ENCODE data around the gene TCEAL5. TPM values are rescaled to one million over a fixed set of nuclear protein-coding genes. Genes with fewer than 3 reads are reported as not detected.
A peak's percentile ranks its signal among the peaks of the same experiment; 100 is the strongest.

Gene TCEAL5
- total RNA-seq, 4 donors from 2014 or later = not detected

- no peak overlapping the region for H3K27ac ChIP-seq
- no peak for TF ChIP-seq POLR2A (IDR thresholded peaks at IDR 0.05)
- no peak for TF ChIP-seq EP300 (IDR thresholded peaks at IDR 0.05)
- TF ChIP-seq CTCF (IDR thresholded peaks at IDR 0.05) = no peak
- H3K27me3 ChIP-seq = peaks cover 0 to 33% of the 10 kb centered on the region in 2 donors
- no peak for DNase-seq (ENCODE audit: low spot score in 2 of 2)
- H3K36me3 ChIP-seq = no peaks in the 10 kb centered on the region
- no peaks in the 10 kb centered on the region for H3K9me3 ChIP-seq
- no peak overlapping the region for H3K4me3 ChIP-seq
- no peaks in the 10 kb centered on the region for H3K4me1 ChIP-seq
These were observed 28.2 kb upstream of the TCEAL5 start for GRCh38 chrX:103304705-103305104.

- 80 to 89% methylated on average over 1 to 2 of the region's 2 CpGs for WGBS, 2 donors
- no peak for DNase-seq (ENCODE audit: low spot score in 2 of 2)
- Histone ChIP-seq H3K27me3 (no peaks in the 10 kb centered on the region), H3K27ac (no peak overlapping the region), H3K9me3 (no peaks in the 10 kb centered on the region), H3K4me3 (no peak overlapping the region), H3K36me3 (no peaks in the 10 kb centered on the region), H3K4me1 (no peaks in the 10 kb centered on the region)
- no peak for TF ChIP-seq CTCF (IDR thresholded peaks at IDR 0.05)
- no peak for TF ChIP-seq EP300 (IDR thresholded peaks at IDR 0.05)
- TF ChIP-seq POLR2A (IDR thresholded peaks at IDR 0.05) = no peak
These were observed 16.6 kb upstream of the TCEAL5 start for GRCh38 chrX:103293118-103293517.

GRCh38 chrX:103279624-103280023 lies 3.1 kb upstream of the TCEAL5 start:
- 61 to 83% methylated on average over 1 of the region's 1 CpG for WGBS, 2 donors
- TF ChIP-seq EP300 (IDR thresholded peaks at IDR 0.05) (no peak), POLR2A (IDR thresholded peaks at IDR 0.05) (no peak), CTCF (IDR thresholded peaks at IDR 0.05) (no peak)
- no peaks in the 10 kb centered on the region for H3K36me3 ChIP-seq
- H3K27me3 ChIP-seq = peaks cover 0 to 40% of the 10 kb centered on the region in 2 donors
- H3K4me1 ChIP-seq = peaks cover 0 to 6% (median 0%) of the 10 kb centered on the region in 4 donors
- no peaks in the 10 kb centered on the region for H3K9me3 ChIP-seq
- no peak overlapping the region for H3K27ac ChIP-seq
- DNase-seq (ENCODE audit: low spot score in 2 of 2) = no peak
- H3K4me3 ChIP-seq = no peak overlapping the region

GRCh38 chrX:103275947-103276567 lies 493 bp downstream of the TCEAL5 start:
- TF ChIP-seq CTCF (IDR thresholded peaks at IDR 0.05) = no peak
- TF ChIP-seq EP300 (IDR thresholded peaks at IDR 0.05) = no peak
- no peak for TF ChIP-seq POLR2A (IDR thresholded peaks at IDR 0.05)
- Histone ChIP-seq H3K4me1 (peaks cover 0 to 6% (median 0%) of the 10 kb centered on the region in 4 donors), H3K36me3 (no peaks in the 10 kb centered on the region), H3K27ac (no peak overlapping the region), H3K27me3 (peaks cover 0 to 68% of the 10 kb centered on the region in 2 donors), H3K9me3 (no peaks in the 10 kb centered on the region), H3K4me3 (peak overlapping the region in 1 of 4 donors; percentile 28)
- no peak for DNase-seq (ENCODE audit: low spot score in 2 of 2)
- 2 to 39% methylated on average over 8 to 23 of the region's 23 CpGs for WGBS, 2 donors

GRCh38 chrX:103274284-103274683 lies 2.3 kb downstream of the TCEAL5 start:
- Histone ChIP-seq H3K9me3 (no peaks in the 10 kb centered on the region), H3K36me3 (no peaks in the 10 kb centered on the region), H3K27me3 (peaks cover 0 to 71% of the 10 kb centered on the region in 2 donors), H3K4me1 (peaks cover 0 to 6% (median 0%) of the 10 kb centered on the region in 4 donors), H3K27ac (no peak overlapping the region), H3K4me3 (no peak overlapping the region)
- WGBS, 2 donors = 88 to 92% methylated on average over 4 of the region's 4 CpGs
- no peak for TF ChIP-seq POLR2A (IDR thresholded peaks at IDR 0.05)
- TF ChIP-seq EP300 (IDR thresholded peaks at IDR 0.05) = no peak
- no peak for TF ChIP-seq CTCF (IDR thresholded peaks at IDR 0.05)
- no peak for DNase-seq (ENCODE audit: low spot score in 2 of 2)
